Upper lobe of right lung (tissue), 1 donor: ENCODE results near the gene LRRC23. TPM values are rescaled to one million over a fixed set of nuclear protein-coding genes. Genes with fewer than 3 reads are reported as not detected.
A peak's percentile ranks its signal among the peaks of the same experiment; 100 is the strongest.

Experiments
- ATAC-seq: fragments of 200-7000 bp; cut with Tn5 transposase; one replicate; pipeline ENCODE4 v1.9.1; 2020; ENCODE audit warnings: mild to moderate bottlenecking, moderate library complexity
- DNase-seq: peaks from one replicate; pipeline ENCODE4 v3.0.0-alpha.2; 2020
- H3K27ac ChIP-seq: fragments of 200-600 bp; one replicate; pipeline ENCODE4 v1.8.0; 2022
- H3K27me3 ChIP-seq: fragments of 200-600 bp; one replicate; pipeline ENCODE4 v1.8.0; 2022; ENCODE audit warnings: mild to moderate bottlenecking
- H3K36me3 ChIP-seq: fragments of 200-600 bp; one replicate; pipeline ENCODE4 v1.8.0; 2022
- H3K4me1 ChIP-seq: fragments of 200-600 bp; one replicate; pipeline ENCODE4 v1.8.0; 2022
- H3K4me3 ChIP-seq: fragments of 200-600 bp; one replicate; pipeline ENCODE4 v1.8.0; 2022; ENCODE audit warnings: mild to moderate bottlenecking
- H3K9me3 ChIP-seq: fragments of 200-600 bp; one replicate; pipeline ENCODE4 v1.8.0; 2022
- CTCF ChIP-seq: fragments of 200-600 bp; IDR thresholded peaks from one replicate; pipeline ENCODE4 v1.8.0; 2022; ENCODE audit warnings: antibody characterized with exemption
- intact Hi-C: fragments of 100-400 bp; cut with DNase I; formaldehyde crosslinking; loops from one replicate; pipeline ENCODE4 v1.11.0; 2022
- total RNA-seq: library from RNA; stranded (reverse); fragmentation: NEBNext Ultra II Directional; extraction: Animal tissue kit (Norgen Biotek cat#: 25700); gene quantifications from one replicate; pipeline ENCODE4 v1.2.1, GENCODE V29; 2021
- donor health status: DM: no; HTN: yes; CAD: no; lungs with severe emphysema.

LRRC23 gene
- total RNA-seq, 1 donor from 2014 or later, result 13.3 TPM

- ATAC-seq (no peak), DNase-seq (no peak)
- Histone ChIP-seq H3K27ac (no peak overlapping the region), H3K36me3 (peaks cover 18% of the 10 kb centered on the region), H3K9me3 (no peaks in the 10 kb centered on the region), H3K4me1 (peaks cover 44% of the 10 kb centered on the region), H3K27me3 (no peaks in the 10 kb centered on the region), H3K4me3 (no peak overlapping the region)
- intact Hi-C loops, result loop anchor here (10.0 kb wide), 1 partner anchor 164 kb away; the partner anchor contains the start of gene C1RL
- no peak for TF ChIP-seq CTCF
Measured at GRCh38 chr12:6941267-6941666, 36.6 kb downstream of the LRRC23 start.

GRCh38 chr12:6941782-6942181 lies 37.2 kb downstream of the LRRC23 start:
- H3K4me3 ChIP-seq, result no peak overlapping the region
- intact Hi-C loops, result loop anchor here (10.0 kb wide), 1 partner anchor 163 kb away; the partner anchor contains the start of gene C1RL
- H3K27ac ChIP-seq, result no peak overlapping the region
- TF ChIP-seq CTCF, result no peak
- DNase-seq (no peak), ATAC-seq (no peak)
- H3K27me3 ChIP-seq, result no peaks in the 10 kb centered on the region
- peaks cover 49% of the 10 kb centered on the region for H3K4me1 ChIP-seq
- H3K36me3 ChIP-seq, result peaks cover 18% of the 10 kb centered on the region
- no peaks in the 10 kb centered on the region for H3K9me3 ChIP-seq

- Histone ChIP-seq H3K4me1 (peaks cover 49% of the 10 kb centered on the region), H3K27ac (peak overlapping the region; percentile 93), H3K9me3 (no peaks in the 10 kb centered on the region), H3K27me3 (no peaks in the 10 kb centered on the region), H3K4me3 (no peak overlapping the region), H3K36me3 (peaks cover 18% of the 10 kb centered on the region)
- no peak for TF ChIP-seq CTCF
- DNase-seq (no peak), ATAC-seq (no peak)
- intact Hi-C loops, result loop anchor here (10.0 kb wide), 1 partner anchor 163 kb away; the partner anchor contains the start of gene C1RL
Measured at GRCh38 chr12:6942331-6942665, 37.7 kb downstream of the LRRC23 start.

- DNase-seq (no peak), ATAC-seq (peak; percentile 40)
- H3K4me1 ChIP-seq, result peaks cover 44% of the 10 kb centered on the region
- H3K27ac ChIP-seq, result peak overlapping the region; percentile 93
- H3K36me3 ChIP-seq, result peaks cover 18% of the 10 kb centered on the region
- intact Hi-C loops, result loop anchor here (10.0 kb wide), 1 partner anchor 161 kb away; the partner anchor contains the start of gene C1RL
- H3K27me3 ChIP-seq, result no peaks in the 10 kb centered on the region
- peak overlapping the region; percentile 62 for H3K4me3 ChIP-seq
- TF ChIP-seq CTCF, result no peak
- no peaks in the 10 kb centered on the region for H3K9me3 ChIP-seq
Measured at GRCh38 chr12:6943389-6943721, 38.7 kb downstream of the LRRC23 start.

- peaks cover 42% of the 10 kb centered on the region for H3K4me1 ChIP-seq
- peaks cover 18% of the 10 kb centered on the region for H3K36me3 ChIP-seq
- peak; percentile 87 for DNase-seq
- no peak for TF ChIP-seq CTCF
- ATAC-seq, result peak; percentile 40
- no peaks in the 10 kb centered on the region for H3K9me3 ChIP-seq
- intact Hi-C loops, result loop anchor here (10.0 kb wide), 1 partner anchor 161 kb away; the partner anchor contains the start of gene C1RL
- peak within 1 kb of the TSS; percentile 93 for H3K27ac ChIP-seq
- no peaks in the 10 kb centered on the region for H3K27me3 ChIP-seq
- H3K4me3 ChIP-seq, result peak within 1 kb of the TSS; percentile 62
Measured at GRCh38 chr12:6943722-6944380, 39.2 kb downstream of the LRRC23 start, which contains the start of the genes C12orf57 and RNU7-1. Gene C12orf57, plus strand, starts transcription at chr12:6944022. Its CDS starts 100 bp downstream, at chr12:6944122. Gene RNU7-1, plus strand, starts transcription at chr12:6943816.
